Epithelial cell of esophagus (primary cell): ENCODE data around the gene LEPR.
A peak's percentile ranks its signal among the peaks of the same experiment; 100 is the strongest.

Source experiments
- DNase-seq: peaks from one replicate; pipeline ENCODE4 v3.0.0; 2010; ENCODE audit warnings: low read depth
- H3K4me3 ChIP-seq: 2 replicates; pipeline ENCODE4 v1.5.1; 2011; ENCODE audit warnings: mild to moderate bottlenecking, low read length, control low read depth
- CTCF ChIP-seq: IDR thresholded peaks from 2 replicates; pipeline ENCODE4 v1.5.1; 2011; ENCODE audit warnings: low read depth, mild to moderate bottlenecking, low read length, control low read depth, inconsistent platforms; ENCODE audit not compliant: insufficient read depth; ENCODE audit errors: missing control alignments

Gene LEPR

GRCh38 chr1:65409816-65410326 is 10.6 kb upstream of the LEPR start:
- no peak for TF ChIP-seq CTCF

GRCh38 chr1:65412256-65412983 is 8.0 kb upstream of the LEPR start:
- no peak overlapping the region for H3K4me3 ChIP-seq
- TF ChIP-seq CTCF, result no peak
- DNase-seq, result peak; percentile 42

More at GRCh38 chr1:65409816-65410326, 10.6 kb upstream of the LEPR start:
- DNase-seq, result no peak
- no peak overlapping the region for H3K4me3 ChIP-seq

GRCh38 chr1:65412984-65413375 is 7.5 kb upstream of the LEPR start:
- TF ChIP-seq CTCF, result no peak
- no peak for DNase-seq
- no peak overlapping the region for H3K4me3 ChIP-seq

GRCh38 chr1:65414538-65414937 is 5.9 kb upstream of the LEPR start:
- no peak overlapping the region for H3K4me3 ChIP-seq
- no peak for DNase-seq
- no peak for TF ChIP-seq CTCF

GRCh38 chr1:65416767-65417166 is 3.7 kb upstream of the LEPR start:
- DNase-seq, result no peak
- no peak for TF ChIP-seq CTCF
- H3K4me3 ChIP-seq, result no peak overlapping the region

- H3K4me3 ChIP-seq, result no peak overlapping the region
Measured at GRCh38 chr1:65417729-65418128, 2.7 kb upstream of the LEPR start.

More at GRCh38 chr1:65417729-65418128, 2.7 kb upstream of the LEPR start:
- no peak for TF ChIP-seq CTCF
- DNase-seq, result peak; percentile 64
